SK-N-SH (cell line): ENCODE results near the gene RANBP9.

ENCODE experiments used
- FOSL2 ChIP-seq: IDR thresholded peaks from 2 replicates; pipeline ENCODE4 v1.4.0; 2012; ENCODE audit warnings: low read depth, mild to moderate bottlenecking, moderate library complexity, borderline replicate concordance
- GABPA ChIP-seq: IDR thresholded peaks from 2 replicates; pipeline ENCODE4 v1.4.0; 2012; ENCODE audit warnings: low read depth, mild to moderate bottlenecking
- POLR2AphosphoS5 ChIP-seq: IDR thresholded peaks from 2 replicates; pipeline ENCODE4 v1.6.1; 2012; ENCODE audit warnings: low read depth, low read length
- RCOR1 ChIP-seq: fragments of 150-350 bp; IDR thresholded peaks from 2 replicates; pipeline ENCODE4 v1.6.1; 2017; ENCODE audit warnings: antibody characterized with exemption, low read length
- USF1 ChIP-seq: IDR thresholded peaks from 2 replicates; pipeline ENCODE4 v1.4.0; 2012; ENCODE audit warnings: low read depth, borderline replicate concordance
- TF ChIP-seq, protein P1 (sequence below): fragments of 200-600 bp; sonication (generic); IDR thresholded peaks from 2 replicates; pipeline ENCODE4 v1.6.1; 2017; ENCODE audit warnings: antibody characterized with exemption, mild to moderate bottlenecking, moderate library complexity

- no peak for TF ChIP-seq FOSL2
- TF ChIP-seq, protein P1, sequence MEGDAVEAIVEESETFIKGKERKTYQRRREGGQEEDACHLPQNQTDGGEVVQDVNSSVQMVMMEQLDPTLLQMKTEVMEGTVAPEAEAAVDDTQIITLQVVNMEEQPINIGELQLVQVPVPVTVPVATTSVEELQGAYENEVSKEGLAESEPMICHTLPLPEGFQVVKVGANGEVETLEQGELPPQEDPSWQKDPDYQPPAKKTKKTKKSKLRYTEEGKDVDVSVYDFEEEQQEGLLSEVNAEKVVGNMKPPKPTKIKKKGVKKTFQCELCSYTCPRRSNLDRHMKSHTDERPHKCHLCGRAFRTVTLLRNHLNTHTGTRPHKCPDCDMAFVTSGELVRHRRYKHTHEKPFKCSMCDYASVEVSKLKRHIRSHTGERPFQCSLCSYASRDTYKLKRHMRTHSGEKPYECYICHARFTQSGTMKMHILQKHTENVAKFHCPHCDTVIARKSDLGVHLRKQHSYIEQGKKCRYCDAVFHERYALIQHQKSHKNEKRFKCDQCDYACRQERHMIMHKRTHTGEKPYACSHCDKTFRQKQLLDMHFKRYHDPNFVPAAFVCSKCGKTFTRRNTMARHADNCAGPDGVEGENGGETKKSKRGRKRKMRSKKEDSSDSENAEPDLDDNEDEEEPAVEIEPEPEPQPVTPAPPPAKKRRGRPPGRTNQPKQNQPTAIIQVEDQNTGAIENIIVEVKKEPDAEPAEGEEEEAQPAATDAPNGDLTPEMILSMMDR, result no peak
- no peak for TF ChIP-seq POLR2AphosphoS5
- TF ChIP-seq RCOR1, result no peak
- TF ChIP-seq GABPA, result no peak
- no peak for TF ChIP-seq USF1
These were observed 23.4 kb upstream of the RANBP9 start for GRCh38 chr6:13735031-13735430.
